GM06990 (cell line): ENCODE data around the gene CACNA1A.

ENCODE experiments used
- DNase-seq: peaks from one replicate; pipeline ENCODE4 v3.0.0-alpha.2; 2011; ENCODE audit not compliant: insufficient read length; ENCODE audit errors: extremely low read depth
- H3K27me3 ChIP-seq: replicated peaks from 2 replicates; pipeline ENCODE4 v1.6.0; 2011; ENCODE audit warnings: low read length; ENCODE audit not compliant: control insufficient read depth, insufficient read depth
- H3K36me3 ChIP-seq: 2 replicates; pipeline ENCODE4 v1.5.1; 2011; ENCODE audit warnings: low read length; ENCODE audit not compliant: control insufficient read depth, insufficient read depth
- H3K4me3 ChIP-seq: replicated peaks from 2 replicates; pipeline ENCODE4 v1.5.1; 2011; ENCODE audit warnings: low read depth, mild to moderate bottlenecking, control low read depth, low read length
- TF ChIP-seq, protein P1 (sequence below): IDR thresholded peaks from 2 replicates; pipeline ENCODE4 v1.5.1; 2011; ENCODE audit warnings: low read length, control low read depth, mild to moderate bottlenecking, inconsistent platforms; ENCODE audit not compliant: insufficient read depth, poor library complexity, severe bottlenecking

CACNA1A gene

DNA sequence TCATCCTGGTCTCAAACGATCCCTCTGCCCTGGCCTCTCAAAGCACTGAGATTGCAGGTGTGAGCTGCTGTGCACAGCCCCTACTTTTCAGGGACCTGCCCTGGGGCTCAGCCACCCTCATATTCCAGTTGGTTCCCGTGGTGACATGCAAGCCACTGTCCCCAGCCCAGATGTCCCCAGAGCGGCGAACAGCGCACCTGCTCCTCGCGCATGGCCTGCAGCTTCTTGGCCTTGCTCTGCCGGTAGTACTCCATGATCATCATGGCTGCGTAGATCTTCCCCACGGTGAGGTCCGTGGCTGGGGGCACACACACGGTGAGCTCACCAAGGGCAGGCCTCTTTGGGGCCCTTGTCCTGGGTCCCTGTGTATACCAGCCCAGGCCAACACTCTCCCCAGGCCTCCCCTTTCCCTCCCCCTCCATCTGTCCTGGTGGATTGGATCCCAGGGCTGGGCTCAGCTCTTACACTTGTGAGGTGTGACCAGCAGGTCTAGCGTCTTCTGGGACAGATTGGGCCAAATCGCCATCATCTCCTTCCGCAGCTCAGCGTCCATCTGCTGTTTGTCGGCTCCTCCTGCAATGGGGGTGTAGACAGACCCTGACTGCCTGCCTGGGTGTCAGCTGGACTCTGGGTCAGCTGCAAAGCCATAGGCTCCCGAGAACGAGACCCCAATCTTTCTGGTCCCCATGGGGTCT, 292.1 kb downstream of the CACNA1A start:
- Histone ChIP-seq H3K36me3 (no peaks in the 10 kb centered on the region), H3K27me3 (no peaks in the 10 kb centered on the region), H3K4me3 (no peak overlapping the region)
- TF ChIP-seq, protein P1, sequence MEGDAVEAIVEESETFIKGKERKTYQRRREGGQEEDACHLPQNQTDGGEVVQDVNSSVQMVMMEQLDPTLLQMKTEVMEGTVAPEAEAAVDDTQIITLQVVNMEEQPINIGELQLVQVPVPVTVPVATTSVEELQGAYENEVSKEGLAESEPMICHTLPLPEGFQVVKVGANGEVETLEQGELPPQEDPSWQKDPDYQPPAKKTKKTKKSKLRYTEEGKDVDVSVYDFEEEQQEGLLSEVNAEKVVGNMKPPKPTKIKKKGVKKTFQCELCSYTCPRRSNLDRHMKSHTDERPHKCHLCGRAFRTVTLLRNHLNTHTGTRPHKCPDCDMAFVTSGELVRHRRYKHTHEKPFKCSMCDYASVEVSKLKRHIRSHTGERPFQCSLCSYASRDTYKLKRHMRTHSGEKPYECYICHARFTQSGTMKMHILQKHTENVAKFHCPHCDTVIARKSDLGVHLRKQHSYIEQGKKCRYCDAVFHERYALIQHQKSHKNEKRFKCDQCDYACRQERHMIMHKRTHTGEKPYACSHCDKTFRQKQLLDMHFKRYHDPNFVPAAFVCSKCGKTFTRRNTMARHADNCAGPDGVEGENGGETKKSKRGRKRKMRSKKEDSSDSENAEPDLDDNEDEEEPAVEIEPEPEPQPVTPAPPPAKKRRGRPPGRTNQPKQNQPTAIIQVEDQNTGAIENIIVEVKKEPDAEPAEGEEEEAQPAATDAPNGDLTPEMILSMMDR = no peak
- no peak for DNase-seq

DNA sequence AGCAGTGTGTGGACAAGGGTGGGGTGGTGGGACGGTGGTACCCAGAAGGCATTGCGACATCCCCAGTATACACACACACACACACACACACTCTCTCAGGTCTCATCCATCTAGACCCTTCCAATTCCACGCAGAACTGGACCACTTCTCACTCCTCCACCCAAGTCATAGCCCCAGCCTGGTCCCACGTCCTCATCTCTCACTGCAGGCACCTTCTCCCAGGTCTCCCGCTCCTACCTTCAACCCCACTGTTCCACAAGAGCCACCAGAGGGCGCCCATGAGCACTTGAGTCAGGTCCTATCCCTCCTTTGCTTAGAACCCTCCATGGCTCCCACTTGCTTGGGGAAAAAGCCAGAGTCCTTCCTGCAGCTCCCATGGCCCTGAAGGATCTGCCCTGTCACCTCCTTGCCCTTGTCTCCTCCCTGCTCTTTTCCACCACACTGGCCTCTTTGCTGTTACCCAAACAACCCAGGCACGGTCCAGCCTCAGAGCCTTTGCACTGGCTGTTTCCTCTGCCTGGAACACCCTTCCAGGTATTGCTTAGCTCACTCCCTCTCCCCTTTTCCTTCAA, 293.4 kb downstream of the CACNA1A start:
- peak; percentile 40 for DNase-seq
- Histone ChIP-seq H3K4me3 (no peak overlapping the region), H3K27me3 (no peaks in the 10 kb centered on the region), H3K36me3 (no peaks in the 10 kb centered on the region)
- TF ChIP-seq, protein P1 = peak; percentile 78

DNA sequence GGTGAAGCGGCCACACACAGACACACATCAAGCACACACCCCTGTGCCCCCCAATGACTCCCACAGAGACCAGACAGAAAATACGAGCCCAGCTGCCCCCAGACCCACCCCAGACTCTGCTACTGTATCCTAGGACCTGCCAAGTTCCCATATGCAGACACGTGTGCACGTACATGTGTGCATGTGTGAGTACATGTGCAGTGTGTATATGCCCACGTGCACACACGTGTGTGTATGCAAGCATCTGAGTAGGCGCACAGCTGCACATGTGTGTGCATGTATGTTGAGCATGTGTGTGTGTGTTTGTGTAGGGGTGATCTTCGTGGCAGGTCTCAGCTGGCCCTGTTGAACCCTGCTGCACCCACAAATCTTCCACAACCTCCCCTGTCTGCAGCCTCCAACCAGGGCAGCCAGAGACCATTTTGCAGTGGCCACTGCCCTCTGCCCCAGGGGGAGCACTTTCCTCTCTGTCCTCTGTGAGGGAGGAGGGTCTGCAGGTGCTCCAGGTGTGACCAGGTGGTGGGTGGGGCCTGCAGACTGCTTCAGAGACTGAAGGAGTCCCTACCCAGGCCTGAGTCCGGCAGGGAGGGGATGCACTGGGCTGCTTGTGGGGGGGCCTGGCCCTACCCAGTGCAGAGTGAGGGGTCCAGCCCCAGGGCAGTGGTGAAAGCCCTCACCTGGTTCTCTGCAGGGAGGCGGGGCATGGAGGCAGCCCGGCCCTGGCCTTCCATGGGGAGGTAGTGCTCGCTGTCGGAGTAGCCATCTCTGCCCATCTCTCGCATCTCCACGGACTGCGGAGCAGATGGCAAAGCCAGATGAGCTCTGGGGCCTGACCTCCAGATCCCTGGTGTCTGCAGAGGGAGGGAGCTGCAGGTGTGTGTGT, 294.6 kb downstream of the CACNA1A start:
- Histone ChIP-seq H3K27me3 (no peaks in the 10 kb centered on the region), H3K4me3 (no peak overlapping the region), H3K36me3 (no peaks in the 10 kb centered on the region)
- TF ChIP-seq, protein P1 = no peak
- no peak for DNase-seq

GRCh38 chr19:13210941-13211340, 295.3 kb downstream of the CACNA1A start:
- Histone ChIP-seq H3K27me3 (no peaks in the 10 kb centered on the region), H3K36me3 (no peaks in the 10 kb centered on the region), H3K4me3 (no peak overlapping the region)
- no peak for DNase-seq
- TF ChIP-seq, protein P1 = no peak

DNA sequence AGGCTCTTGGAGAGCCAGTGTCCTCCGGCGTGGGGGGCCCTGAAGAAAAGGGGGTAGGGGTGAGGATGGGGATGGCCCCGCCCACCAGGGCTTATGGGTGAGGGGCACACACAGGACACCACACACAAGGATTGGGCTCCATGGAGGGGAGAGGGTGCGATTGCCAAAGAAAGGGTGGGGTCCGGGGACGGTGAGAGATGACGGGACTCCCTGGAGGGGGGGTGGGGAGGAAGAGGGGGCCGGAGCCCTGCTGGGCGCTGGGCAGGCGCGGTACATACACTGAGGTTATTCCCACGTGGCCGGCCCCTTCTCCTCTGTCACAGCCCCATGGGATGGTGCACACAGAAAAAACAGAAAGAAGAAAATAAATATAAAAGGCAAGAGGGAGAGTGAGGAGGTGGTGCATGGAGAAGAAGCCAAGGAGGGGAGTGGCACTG, 295.9 kb downstream of the CACNA1A start:
- TF ChIP-seq, protein P1 = no peak
- no peaks in the 10 kb centered on the region for H3K27me3 ChIP-seq
- H3K36me3 ChIP-seq = no peaks in the 10 kb centered on the region
- no peak overlapping the region for H3K4me3 ChIP-seq
- no peak for DNase-seq
